HG03064 (cell line): Measurements from ENCODE around the gene SNPH.

Experiments used
- ATAC-seq: cut with Tn5 transposase; IDR thresholded peaks from one replicate; pipeline ENCODE4 v1.9.1; 2021; ENCODE audit warnings: low read depth; ENCODE audit not compliant: unreplicated experiment

Gene SNPH

DNA sequence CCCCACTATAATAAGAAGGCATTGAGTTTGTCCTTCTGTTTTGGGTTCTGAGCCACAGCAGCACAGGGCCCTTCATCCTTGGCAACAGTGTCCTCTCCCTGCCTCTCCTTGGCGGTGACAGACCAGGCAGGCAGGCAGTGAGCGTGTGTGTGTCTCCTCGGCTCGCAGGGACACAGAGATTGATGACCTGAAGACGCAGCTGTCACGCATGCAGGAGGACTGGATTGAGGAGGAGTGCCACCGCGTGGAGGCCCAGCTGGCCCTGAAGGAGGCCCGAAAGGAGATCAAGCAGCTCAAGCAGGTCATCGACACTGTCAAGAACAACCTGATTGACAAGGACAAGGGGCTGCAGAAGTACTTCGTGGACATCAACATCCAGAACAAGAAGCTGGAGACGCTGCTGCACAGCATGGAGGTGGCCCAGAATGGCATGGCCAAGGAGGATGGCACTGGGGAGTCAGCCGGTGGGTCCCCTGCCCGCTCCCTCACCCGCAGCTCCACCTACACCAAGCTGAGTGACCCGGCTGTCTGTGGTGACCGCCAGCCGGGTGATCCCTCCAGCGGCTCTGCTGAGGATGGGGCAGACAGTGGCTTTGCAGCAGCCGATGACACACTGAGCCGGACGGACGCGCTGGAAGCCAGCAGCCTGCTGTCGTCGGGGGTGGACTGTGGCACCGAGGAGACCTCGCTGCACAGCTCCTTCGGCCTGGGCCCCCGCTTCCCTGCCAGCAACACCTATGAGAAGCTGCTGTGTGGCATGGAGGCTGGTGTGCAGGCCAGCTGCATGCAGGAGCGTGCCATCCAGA is 38.8 kb downstream of the SNPH start:
- ATAC-seq: no peak

DNA sequence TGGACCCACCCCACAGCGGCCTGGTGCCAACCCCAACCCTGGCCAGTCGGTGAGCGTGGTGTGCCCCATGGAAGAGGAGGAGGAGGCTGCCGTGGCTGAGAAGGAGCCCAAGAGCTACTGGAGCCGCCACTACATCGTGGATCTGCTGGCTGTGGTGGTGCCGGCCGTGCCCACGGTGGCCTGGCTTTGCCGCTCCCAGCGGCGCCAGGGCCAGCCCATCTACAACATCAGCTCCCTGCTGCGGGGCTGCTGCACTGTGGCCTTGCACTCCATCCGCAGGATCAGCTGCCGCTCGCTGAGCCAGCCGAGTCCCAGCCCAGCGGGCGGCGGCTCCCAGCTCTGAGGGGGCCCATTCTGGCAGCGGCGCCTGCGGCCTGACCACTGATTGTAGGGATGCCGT is 39.6 kb downstream of the SNPH start:
- ATAC-seq: no peak

DNA sequence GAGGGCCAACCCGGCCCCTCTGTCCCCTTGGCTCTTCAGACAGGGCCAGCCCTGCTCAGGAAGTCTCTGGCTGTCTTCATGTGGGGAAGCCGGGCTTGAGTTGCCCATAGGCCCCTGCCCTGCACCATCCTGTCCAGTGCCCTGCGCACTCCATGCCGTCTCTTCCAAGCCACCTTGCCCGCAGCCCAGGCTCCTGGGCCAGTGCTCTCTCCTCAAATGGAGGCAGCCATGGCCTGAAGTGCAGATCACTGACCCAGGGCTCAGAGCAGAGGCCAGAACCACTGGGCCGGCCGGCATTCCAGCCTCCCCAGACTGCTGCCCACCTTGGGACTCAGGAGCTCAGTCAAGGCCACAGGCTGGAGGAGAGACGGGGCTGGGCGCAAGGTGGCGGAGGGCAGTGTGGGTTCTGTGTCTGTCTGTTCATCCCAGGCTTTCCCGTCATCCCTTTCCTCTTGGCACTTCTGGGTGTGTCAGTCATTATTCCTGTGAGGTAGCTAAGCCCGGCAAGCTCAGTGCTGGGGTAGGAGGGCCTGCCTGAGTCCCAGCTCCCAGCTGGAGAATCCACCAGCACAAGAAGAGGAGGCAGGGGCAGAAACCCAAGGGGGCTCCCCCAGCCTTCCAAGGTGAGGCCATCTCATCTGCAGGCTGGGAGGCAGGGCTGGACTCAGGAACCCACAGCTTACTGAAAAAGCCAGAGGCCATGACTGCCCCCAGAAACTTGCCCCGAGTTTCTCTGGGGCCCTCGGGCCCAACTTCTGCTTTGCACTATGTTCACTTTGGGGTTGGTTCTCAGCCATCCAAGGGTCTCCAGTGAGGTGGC is 40.4 kb downstream of the SNPH start:
- no peak for ATAC-seq

DNA sequence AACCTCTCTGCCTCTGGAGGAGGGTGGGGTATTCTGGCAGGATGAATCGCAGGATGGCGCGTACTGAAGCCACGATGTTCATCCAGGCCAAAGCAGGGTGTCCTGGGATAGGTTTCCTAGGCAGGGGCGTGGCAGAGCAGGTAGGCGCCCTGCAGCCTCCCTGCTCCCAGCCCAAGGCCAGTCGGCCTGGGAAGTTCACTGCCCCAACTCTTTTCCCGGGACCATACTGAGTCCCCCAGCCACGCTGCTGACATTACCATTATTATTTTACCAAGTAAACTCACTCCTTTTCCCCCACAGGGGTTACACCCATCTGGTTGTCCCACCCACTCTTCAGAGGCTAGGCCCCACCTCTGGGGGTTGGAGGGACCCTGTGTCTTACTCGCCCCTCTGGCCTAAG is 41.1 kb downstream of the SNPH start:
- no peak for ATAC-seq

DNA sequence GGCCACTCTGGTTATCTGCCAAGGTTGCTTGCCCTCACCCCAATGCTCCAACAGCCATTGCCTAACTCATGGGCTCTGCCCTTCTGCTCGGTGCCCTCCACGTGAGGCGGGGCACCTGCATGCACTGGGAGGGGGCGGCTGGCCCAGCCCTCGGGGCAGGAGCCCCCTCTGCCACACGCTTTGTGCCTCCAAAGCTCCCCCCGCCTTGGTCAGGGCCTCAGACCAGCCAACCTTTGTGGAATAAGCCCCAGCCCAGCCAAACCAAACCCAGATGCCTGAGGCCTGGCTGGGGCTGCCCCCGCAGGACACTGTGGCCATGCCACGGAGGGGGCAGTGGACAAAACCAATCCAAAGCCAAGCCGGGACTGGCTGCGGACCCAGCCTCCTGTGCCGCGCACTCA is 41.5 kb downstream of the SNPH start:
- ATAC-seq: no peak

DNA sequence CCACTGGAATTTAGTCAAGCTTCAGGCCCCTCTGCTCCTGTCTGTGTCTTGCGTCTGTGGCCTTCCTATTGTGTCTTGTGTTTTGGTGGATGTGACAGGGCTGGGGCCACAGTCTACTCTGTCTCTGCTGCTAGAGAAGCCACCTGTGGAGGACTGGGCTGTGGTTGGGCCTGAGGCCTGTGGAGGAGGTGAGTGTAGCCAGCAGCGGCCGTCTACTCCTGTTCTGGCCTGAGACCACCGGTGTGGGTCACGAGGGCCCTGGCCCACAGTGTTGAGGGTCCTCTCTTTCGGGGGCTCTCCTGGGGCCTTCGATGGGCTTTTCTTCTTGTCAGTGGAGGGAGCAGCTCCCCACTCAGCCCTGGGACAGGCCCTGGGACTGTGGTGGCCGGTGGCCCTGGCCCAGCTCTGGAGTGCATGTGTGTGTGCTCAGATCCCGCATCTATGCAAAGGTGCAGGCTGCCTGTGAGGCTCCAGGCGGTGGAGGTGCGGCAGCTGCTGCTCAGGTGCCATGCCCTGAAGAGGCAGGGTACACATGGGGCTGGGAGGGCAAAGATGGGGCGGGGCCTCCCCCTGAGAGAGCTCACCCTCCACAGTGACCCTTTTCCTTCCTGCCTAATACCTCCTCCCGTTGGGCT is 42.1 kb downstream of the SNPH start:
- no peak for ATAC-seq

DNA sequence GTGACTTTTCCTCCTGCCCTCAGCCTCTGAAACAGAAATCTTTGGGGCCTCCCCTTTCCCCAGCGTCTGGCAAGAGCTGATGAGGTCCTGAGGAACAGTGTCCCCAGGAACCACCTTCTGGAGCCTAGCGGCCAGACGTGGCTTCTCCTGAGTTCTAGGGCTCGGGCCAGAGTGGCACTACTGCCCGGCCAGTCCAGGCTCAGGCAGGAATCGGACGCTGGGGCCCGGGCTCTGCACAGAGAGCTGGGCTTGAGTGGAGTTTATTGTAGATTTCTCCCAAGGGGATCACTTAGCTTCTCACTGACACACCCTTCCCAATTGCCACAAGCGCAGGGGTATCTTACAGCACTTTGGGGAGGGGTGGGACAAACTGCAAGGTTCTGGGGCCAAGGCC is 42.6 kb downstream of the SNPH start:
- ATAC-seq: no peak

DNA sequence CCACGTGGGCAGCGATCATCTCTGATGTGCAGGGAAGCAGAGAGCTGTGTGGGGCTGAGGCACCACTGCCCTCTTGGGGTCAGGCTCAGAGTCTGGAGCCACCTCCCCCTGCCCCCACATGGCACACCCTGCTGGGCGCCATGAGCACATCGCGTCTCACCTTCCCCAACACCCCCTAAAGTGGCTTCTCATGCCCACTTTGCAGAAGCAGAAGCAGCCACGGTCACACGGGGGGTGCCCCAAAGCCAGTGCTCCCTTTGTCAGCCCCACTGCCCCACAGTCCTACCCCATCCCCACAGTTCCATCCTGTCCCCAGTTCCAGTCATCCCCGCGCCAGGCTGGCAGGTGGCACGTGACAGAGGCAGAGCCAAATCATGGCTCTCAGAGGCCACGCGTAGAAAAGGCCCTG is 43.3 kb downstream of the SNPH start:
- ATAC-seq: no peak

DNA sequence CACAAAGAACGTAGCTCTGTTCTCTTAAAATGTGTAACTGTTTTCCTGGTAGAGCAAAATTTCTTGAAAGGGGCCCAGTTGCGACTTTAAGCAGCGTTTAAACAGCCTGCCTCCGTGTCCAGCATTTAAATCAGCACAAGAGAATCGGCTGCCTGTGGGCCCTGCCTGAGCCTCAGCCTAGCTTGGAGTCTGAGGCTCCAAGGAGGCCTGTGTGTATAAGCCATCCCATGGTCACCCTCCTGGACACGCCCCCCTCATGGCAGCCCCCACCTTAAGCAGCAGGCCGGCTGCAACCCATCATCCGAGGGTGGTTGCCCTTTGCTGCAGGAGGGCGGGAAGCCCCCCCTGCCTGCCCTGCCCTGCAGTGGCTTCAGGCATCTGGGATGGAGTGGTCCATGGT is 44.0 kb downstream of the SNPH start:
- no peak for ATAC-seq

DNA sequence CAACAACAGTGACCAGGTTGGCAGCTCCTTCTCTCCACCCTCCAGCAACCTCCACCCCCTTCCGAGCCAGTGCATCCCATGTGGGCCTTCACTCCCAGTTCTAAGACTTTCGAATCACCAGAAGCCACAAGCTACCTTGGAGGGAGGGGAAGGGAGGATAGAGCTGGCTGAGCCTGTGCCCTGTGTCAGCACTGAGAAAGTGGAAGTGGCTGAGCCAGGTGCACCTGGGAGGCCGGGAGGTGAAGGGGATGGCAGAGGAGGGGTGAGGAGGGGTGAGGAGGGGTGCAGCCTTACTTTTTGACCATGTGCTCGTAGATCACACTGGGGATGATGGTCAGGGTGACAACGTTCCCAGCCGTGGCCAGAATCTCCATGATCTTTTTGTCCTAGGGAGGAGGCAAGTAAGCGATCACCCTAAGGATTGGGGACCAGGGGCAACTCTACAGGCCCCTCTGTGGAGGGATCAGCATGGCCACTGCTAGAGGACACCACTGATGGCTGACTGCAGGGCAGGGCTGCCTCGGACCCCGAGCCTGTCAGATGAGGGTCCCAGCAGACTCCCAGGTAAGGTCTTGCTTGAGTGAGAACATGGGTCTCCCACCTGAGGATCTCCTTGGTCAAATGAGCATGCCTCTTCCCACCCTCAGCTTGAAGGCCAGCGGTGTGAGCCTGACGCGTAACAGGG is 44.6 kb downstream of the SNPH start:
- ATAC-seq: no peak

DNA sequence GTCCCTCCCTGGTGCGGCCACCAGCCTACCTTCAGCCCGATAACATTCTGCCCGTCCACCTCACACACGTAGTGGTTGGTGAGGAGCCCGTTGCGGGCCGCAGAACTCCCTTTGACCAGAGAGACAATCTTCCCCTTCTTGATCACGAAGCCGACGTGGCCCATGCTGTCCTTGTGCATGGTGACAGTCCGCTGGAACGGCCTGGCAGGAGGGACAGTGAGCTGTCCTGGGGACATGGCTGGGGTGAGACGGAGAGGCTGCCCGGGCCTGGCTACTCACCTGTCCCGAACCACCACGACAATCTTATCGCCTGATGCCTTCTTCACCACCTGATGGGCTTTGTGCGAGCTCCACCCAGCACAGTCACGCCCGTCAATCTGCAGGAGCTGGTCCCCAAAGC is 46.2 kb downstream of the SNPH start:
- no peak for ATAC-seq

DNA sequence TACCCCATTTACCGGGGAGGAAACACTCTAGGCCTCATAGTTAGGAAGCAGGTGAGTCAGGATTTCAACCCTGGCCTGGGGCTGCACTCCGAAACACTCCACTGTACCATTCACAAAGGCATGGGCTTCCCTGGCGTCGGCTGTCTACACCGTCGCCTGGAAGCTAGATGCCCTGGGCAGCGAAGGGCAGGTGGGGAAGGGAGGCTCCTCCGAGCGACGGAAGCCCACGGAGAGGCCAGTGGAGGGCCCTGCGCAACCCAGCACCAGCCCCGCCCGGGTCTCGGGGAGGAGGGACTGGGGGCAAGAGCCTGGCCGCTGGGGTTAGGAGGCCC is 46.8 kb downstream of the SNPH start:
- no peak for ATAC-seq

DNA sequence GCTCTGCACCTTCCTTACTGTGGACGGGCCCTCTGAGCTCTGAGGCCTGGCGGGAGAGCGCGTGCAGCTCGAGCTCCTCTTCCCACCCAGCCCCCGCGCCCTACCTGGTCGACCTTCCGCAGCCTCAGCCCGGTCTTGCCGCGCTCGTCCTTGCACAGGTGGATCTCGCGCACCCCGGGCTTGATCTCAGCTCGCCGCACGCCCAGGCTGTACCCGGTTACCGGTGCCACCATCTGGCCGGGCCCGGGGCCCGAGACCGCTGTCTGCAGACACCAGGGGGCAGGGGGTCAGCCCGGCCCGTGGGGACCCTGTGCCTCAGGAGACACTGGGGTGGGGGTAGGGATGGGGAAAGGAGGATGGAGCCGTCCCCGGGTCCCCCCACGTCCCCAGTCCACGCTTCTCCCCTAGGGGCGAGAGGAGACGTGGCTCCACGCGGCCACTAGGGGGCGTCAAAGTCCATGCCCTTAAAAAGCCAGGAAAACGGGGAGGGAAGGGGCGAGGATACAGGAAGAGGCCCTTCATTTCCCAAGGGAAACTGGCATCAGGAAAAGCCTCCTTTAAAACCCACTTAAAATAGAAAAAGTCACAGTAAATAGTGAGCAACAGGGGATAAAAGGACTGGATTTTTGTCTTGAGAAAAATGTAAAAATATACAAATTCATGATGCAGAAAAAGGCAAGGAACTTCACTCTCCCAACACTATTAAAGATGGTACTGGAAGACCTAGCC is 47.3 kb downstream of the SNPH start:
- ATAC-seq: no peak

DNA sequence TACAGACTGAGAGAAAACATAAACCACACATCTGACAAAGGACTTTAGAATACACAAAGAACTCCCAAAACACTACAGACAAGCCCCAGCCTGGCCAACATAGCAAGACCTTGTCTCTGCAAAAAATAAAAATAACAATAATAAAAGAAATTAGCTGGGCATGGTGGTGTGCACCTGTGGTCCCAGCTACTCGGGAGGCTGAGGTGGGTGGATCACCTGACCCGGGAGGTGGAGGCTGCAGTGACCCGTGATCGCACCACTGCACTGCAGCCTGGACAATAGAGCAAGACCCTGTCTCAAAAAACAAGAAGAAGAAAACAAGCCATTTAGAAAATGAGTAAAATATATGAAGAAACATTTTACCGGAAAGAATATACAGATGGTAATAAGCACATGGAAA is 49.7 kb downstream of the SNPH start:
- no peak for ATAC-seq

DNA sequence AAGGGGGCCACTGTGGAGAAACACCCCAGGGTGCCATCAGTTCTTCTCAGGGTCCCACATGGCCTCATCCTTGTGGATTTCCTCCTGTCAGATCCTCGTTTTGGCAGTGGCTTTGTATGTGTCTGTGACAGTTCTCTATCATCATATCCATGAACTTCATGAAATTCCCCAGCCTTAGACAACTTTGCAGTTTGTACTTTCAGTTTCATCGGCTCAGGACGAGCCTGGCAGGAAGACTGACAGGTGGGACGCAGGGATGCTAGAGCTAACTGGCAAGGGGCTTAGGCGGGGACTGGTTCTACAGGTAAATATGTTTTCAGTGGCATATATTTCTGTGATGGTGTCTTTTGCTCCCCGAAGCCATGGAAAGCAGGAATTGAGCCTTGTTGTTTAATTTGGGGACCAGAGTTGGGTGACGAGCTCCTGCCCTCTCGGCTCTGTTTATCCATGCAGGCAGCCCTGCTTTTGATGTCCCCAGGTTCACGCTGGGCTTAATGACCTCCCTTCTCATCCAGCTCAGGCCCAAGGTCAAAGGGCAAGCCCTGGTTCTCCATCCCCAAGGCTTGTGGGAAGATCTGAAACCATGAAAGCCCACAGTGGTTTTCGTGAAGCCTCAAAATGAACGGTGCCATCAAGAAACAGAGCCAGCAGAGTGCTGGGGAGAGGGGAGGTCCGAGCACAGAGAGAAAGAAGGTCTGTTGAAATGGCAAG is 51.6 kb downstream of the SNPH start:
- no peak for ATAC-seq

DNA sequence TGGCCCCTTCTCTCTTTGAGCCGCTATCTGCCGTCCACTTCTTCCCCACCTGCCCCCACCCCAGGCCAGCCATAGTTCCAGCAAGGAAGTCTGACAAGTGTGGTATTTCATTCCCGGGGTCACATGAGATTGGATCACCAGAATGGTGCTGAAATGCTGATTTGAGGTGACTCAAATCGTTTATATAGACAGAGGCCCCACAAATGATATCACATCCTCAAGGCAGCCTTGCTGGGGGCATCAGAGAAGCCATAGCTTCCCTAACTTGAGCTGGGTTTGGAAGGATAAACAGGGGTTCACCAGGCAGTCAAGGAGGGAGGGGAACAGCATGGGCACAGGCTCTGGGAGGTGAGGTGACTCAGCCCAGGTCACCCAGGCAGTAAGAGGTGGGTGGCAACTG is 53.0 kb downstream of the SNPH start:
- no peak for ATAC-seq

DNA sequence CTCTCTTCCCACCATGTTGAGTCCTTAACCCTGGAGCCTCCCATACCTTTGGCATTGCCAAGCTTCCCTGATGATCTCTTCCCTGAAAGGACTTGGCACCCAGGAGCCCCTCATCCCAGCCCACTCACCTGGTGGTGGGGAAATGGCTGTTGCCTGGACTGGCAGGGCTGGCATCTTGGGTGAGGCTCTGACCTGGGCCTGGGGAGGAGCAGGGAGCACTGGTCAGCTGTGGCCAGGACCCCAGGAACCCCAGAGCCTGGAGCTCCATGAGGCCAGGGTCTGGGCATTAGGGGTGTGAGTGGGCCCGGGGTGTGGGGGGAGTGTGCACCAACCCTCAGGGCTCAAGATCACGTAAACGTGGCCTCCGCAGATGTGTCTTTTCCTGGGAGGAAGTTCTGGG is 53.4 kb downstream of the SNPH start:
- ATAC-seq: no peak

DNA sequence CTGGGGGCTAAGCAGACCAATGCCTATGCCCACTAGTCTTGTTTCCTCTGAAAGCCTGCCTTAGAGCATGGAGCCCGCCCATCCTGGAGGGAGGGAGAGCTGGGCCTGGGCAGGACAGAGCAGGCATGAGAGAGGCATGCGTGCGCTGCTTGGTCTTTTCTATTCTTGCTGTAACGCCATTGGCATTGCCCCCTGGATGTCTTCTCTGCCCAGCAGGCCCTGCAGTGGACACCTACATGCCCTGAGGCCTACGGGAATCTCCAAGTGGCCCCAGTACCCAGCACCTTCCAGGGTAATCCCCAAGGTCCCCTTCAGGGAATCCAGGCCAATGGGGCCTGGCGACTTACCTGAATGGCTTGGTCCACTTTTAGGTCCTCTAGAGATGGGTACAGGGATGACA is 53.9 kb downstream of the SNPH start:
- ATAC-seq: no peak

DNA sequence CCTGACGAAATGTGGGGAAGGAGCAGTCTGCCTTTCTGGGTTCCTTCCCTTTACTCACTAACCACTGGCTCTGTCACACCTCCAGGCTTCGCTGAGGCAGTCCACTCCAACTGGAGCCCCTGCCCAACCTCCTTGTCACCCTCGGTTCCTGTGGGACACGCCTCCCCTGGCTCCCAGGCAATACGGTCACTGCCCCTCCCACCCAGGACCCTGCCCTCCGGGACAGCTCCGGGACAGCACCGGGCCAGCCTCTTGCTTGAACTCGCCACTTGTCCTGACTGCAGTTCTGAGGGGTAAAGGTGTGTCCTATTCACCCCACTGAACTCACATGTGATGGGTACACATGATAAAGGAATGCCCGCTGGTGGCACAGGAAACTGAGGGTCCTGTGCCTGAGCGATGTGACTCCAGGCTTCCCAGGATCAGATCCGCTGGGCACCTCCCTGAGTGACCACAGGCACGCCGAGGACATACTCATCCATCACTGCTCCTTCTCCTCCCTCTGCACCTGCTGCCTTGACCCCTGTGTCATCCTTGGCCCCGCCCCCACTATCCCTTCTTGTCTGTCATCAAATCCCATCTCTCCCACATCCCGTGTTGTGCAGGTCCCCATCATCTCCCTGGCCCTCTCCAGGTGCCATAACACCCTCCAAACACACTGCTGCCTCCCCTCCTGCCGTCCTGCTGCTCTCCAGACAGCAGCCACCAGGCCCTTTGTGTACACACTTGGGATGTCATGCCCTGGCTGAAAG is 55.0 kb downstream of the SNPH start:
- no peak for ATAC-seq
